GM18498 (cell line): ENCODE measurements around the gene CDH5.

ENCODE experiments used
- ATAC-seq: cut with Tn5 transposase; IDR thresholded peaks from one replicate; pipeline ENCODE4 v1.9.1; 2021; ENCODE audit warnings: mild to moderate bottlenecking, moderate library complexity; ENCODE audit not compliant: unreplicated experiment

The CDH5 gene

DNA sequence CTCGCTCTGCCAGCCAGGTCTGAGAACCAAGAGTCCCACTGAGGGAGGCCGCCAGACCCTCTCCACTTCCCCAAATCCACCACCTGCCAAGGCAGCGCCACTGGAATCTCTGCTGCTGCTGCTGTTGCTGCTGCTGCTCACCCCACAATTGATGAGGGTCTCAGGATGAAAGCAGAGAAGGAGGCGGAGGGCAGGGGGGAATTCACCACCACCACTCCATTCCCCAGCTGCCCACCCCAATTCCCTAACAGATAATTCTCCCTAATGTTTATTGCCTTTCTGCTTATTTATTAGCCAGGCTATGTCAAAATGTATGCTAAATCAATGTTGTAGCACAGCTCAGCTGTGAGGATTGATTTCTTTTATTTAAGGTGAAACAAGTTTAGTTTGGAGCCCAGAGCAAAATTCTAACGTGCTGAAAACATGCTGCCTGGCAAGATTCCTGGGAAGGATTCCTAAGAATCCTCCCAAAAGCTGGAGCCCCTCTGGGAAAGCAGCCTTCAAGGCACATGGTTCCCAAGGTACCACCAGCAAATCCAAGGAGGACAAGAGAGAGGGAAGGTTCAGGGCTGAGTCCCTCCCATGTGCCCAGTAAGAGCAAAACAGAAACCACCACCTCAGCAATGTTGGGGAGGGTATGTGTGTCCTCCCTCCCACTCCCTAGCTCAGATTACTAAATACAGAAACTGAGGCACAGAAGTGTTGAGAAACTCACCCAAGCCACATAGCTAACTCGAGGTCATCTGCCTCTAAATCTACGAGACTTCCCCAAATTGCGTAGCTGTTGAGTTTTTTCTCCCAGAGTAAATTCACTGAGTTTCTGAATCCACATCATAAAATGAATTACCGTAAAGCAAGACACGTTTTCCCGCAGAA is 12.2 kb upstream of the CDH5 start:
- no peak for ATAC-seq

DNA sequence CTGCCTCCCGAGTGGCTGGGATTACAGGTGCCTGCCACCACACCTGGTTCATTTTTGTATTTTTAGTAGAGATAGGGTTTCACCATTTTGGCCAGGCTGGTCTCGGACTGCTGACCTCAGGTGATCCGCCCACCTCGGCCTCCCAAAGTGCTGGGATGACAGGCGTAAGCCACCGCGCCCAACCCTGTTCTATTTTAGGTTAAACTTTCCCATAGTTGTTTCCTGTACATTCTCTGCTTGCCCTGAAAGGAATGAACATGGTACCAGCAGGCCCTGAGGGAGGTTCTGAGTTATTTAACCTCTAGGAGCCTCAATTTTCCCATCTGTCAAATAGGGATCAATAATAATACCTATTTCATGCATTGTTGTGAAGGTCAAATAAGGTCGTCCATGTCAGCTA is 11.0 kb upstream of the CDH5 start:
- ATAC-seq = no peak

DNA sequence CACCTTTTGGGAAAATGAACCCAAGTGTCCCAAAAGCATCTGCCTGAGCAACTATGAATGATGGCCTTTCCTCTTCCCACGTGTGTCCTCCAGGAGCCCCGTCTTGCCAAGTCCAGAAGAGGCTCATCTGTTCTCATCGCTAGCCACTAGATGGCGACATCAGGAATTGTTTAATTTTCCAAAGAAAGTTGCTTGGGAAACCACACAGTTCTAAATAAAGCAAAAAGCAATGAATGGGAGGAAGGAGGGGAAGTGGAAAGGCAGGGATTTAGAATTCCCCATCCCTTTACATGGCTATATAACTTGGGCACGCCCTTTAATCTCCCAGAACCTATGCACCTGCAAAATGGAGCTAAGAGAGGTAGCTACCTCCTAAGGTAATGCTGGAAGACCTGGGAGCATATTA is 9.0 kb upstream of the CDH5 start:
- no peak for ATAC-seq

DNA sequence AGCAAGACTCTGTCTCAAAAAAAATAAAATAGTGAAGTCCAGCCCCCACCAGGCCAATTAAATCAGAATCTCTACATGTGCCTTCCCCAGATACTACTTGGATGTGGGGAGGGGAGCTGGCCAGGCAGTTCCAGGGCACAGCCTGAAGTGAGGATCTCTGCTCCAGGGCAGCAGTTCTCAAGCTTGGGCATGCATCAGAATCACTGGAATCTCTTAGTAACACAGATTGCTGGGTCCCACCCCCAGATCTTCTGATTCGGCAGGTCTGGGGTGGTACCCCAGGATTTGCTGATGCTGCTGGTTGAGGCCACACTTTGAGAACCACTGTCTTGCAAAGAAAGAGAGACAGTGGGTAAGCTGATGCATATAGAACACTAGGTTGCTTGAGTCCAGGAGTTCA is 8.3 kb upstream of the CDH5 start:
- ATAC-seq = no peak

DNA sequence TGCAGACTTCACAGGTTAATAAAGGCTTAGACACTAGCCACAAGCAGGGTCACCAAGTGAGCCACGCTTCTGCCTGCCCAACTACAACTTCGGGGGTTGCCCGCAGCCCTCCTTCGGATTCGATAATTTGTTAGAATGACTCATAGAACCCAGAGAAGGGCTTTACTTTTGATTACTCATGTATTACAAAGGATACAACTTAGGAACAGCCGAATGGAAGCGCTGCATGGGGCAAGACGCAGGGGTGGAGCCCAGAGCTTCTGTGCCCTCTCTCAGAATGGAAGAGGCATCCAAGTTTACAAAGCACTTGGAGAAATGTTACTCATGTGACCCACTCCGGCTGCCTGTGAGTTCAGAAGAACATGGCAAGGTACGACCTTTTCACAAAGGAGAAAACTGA is 7.5 kb upstream of the CDH5 start:
- ATAC-seq = no peak

DNA sequence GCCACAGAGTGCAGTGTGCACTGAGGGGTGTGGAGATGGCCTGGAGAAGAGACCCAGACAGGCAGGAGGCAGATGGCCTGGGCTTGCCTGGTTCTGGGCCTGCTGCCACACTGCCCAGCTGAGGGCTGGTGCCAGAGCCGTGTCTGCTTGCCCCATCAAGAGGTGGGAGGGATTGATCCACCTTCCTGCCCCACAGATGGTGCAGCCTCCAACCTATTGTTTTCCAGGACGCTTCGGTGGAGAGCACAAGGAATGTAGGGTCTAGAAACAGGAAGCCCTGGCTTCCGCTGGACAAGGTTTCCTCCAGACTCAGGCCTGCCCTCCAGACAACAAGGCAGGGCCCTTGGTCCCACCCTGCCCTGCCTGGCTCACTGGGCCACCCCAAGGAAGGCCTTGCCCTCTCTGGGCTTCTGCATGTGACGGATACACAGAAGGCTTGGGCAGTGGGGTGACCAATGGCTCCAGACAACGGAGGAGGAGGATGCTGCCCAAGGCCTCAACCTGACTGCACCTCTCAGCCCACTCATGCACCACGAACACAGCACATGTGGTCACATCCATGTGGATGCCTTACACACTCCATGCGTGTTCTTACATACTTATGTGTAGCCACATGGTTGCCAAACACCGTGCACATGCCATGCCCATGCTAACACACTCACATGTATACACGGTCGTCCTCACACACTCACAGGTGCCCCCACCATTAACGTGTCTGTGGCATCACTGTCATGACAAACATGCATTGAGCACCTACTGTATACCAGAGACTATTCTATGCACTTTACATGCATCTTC is 6.5 kb upstream of the CDH5 start:
- no peak for ATAC-seq

DNA sequence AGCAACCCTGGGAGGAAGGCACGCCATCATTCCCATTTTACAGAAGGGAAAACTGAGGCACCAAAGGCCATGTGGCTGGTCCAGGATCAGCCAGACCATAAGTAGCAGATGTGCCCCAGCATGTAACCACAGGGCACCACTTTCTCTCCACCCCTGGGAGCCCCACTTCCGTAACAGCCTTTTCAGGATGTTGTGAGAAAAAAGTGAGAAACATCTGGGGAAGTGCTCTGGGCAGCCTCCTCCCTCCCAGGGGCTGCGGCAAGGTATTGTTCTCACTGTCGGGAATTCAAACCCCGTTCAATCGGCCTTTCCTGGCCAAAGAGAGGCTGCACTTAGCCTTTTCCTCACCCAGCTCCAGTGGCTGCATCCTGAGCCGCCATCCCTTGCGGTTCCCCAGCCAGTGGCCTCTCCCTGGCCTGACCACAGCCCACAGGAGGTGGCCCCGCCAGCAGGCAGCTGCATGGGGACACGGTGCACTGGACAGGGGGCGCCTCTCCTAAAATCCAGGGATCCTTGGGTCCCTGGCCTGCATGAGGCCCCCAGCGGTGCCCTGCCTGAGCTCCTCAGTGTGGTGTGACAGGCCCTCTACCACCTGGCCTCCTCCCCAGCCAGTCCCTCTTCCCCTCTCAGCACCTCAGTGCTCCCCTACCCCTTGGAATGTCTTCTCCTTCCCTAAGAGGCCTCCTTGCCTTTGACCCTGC is 5.7 kb upstream of the CDH5 start:
- no peak for ATAC-seq

DNA sequence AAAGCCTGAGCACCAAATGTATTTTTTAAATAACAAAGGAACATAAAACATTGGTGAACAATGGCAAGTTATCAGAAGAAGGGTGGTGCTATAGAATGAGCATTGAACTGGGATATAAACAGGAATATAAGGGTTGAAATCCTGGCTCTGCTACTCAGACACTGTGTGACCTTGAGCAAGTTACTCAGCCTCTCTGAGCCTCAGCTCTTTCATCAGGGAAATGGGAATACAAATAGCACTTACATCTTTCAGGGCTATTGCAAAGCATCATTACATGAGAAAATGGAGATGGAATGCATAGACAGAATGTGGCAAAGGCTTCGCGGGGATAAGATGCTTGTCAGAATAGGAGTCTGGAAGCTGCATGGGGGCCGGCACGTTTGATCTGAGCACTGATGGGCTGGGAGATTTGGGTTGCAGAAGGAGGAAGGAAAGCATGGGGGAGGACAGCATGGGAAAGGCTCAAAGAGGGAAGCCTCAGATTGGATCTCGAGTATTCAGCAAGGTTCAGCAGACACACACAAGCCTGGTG is 4.8 kb upstream of the CDH5 start:
- ATAC-seq = no peak

DNA sequence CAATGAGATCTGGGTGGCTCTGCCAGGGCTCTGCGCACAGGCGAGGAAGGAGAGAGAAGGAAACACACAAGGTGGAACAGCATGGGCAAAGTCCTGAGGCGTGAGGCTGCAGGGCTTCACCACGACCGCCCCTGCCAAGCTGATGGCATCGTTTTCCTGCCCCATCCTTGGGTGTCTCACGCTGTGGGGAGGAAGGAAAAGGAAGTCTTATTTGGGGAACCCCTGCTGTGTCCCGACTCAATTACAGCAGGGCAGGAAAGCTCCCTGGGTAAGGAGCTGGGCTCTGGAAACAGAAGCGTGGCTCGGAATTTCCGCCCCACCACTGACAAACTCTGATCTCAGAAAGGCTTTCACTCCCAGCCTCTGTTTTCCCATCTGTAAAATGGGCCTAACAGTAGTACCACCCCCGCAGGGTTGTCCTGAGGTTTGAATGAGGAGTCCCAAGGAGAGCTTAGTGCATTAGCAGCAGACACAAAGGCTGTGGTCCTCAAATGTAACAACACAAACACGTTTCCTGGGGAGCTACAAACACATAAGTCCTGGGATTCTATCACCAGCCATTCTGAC is 3.2 kb upstream of the CDH5 start:
- no peak for ATAC-seq

DNA sequence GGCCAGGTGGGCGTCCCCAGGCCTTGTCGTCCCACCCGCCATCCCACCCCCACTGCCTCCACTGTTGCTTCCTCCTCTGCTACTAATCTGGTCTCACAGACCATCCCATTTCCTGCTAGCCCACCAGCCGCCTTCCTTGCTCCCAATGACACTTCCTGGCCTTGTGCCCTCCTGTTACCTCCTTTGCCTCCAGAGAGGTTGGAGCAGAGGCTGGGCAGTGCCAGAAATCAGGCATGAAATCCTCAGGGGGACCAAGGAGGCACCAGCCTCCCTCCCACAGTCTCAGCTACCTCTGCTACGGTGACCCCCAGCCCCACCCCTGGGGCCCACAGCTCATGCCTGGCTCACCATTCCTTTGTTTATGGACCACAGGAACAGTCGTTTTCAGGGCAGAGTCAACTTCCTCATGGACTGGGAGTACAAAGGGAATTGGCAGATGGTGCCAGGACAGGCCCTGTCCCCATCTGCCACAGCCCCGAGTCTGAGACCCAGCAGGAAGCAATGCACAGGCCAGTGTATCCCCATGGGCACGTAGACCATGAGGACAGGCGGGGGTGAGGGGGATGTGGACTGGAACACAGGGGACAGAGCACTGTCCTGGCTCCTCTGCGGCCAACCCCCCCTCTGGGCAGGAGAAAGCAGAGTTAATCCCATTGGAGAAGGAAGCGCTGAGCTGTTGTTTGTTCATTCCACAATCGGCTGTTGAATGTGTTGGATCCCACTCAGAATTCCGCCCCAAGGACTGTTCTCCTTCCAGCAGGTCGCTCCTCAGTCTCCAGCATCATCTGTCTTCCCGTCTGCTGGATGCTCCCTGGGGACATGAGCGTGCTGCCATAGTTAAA is 2.2 kb upstream of the CDH5 start:
- ATAC-seq = no peak

DNA sequence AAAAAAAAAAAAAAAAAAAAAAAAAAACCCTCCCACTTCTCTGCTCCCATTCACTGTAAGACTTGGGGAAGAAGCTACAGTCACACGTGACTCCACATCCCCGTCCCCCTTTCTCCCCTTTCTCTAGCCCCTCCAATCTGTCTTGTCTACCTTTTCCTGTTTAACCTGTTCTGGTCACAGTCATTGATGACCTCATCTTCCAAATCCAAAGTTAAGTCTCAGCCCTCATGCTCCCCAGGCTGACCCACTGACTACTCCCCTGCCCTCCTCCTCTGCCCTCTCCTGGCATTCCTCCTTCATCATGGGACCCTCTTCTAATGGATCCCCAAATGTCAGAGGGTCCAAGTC is 1.6 kb upstream of the CDH5 start:
- ATAC-seq = no peak

DNA sequence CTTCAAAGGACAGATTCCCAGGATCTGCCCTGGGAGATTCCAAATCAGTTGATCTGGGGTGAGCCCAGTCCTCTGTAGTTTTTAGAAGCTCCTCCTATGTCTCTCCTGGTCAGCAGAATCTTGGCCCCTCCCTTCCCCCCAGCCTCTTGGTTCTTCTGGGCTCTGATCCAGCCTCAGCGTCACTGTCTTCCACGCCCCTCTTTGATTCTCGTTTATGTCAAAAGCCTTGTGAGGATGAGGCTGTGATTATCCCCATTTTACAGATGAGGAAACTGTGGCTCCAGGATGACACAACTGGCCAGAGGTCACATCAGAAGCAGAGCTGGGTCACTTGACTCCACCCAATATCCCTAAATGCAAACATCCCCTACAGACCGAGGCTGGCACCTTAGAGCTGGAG is 840 bp upstream of the CDH5 start:
- ATAC-seq = no peak

DNA sequence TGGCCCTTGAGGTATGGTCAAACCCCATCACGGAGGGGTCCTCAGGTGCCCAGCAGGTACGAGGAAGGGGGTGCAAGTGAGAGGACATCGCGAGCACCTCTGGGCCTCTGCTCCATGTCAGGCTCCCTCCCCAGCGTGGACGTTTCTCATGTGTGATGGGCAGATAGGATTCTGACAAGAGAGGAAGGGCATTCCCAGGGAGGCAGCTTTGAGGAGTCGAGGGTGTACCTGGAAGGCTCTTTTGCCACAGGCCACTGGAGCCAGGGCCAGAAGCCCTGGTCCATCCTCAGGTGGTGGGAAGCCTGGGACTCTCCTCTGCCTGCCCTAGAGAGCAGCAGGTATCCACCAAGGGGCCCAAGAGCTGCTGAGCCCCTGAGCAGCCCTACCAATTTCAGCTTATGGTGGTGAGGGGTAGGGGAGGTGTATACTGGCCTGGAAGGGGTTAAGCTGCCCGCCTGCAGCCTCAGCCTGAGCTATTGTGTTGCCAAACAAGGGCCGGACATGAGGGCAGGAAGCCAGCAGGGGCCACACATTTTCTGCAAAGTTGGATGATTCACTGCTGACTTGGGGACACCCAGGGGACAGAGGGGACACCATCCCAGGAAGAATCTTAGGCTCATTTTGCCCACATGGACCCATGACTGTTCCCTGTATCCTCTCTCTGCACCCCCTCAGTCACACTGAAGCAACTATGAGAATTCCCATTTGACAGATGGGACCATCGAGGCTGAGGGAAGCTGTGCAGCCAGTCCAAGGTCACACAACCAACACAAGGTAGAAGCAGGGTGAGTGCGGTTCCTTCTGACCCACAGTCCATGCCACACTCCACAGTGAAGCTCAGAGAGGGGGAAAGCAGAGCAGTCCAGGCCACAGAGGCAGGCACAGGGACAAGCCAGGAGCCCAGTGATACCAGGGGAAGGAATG is 1.7 kb downstream of the CDH5 start:
- ATAC-seq = no peak

DNA sequence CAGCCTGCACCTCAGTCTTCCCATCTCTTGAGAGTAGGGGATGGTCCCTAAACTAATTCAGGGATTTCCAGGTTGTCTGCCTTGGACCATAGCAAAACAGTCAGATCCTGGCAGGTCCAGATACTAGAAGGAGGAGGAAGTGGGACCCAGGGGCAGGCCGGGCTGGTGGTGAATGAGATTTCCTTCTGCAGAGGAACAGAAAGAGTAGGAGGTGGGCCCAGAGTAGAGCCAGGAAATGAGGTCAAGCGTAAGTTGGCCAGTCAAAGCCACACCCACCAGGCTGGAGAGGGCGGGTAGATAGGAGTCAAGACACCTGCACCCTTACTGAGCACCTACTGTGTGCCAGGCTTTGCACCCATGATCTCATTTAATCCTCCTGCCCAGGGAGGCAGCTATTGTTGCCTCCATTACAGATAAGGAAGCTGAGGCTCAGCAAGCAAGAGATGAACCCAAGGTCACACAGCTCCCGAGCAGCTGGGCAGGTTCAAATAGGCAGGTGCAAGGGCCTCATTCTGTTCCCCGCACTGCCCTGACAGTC is 2.6 kb downstream of the CDH5 start:
- no peak for ATAC-seq

DNA sequence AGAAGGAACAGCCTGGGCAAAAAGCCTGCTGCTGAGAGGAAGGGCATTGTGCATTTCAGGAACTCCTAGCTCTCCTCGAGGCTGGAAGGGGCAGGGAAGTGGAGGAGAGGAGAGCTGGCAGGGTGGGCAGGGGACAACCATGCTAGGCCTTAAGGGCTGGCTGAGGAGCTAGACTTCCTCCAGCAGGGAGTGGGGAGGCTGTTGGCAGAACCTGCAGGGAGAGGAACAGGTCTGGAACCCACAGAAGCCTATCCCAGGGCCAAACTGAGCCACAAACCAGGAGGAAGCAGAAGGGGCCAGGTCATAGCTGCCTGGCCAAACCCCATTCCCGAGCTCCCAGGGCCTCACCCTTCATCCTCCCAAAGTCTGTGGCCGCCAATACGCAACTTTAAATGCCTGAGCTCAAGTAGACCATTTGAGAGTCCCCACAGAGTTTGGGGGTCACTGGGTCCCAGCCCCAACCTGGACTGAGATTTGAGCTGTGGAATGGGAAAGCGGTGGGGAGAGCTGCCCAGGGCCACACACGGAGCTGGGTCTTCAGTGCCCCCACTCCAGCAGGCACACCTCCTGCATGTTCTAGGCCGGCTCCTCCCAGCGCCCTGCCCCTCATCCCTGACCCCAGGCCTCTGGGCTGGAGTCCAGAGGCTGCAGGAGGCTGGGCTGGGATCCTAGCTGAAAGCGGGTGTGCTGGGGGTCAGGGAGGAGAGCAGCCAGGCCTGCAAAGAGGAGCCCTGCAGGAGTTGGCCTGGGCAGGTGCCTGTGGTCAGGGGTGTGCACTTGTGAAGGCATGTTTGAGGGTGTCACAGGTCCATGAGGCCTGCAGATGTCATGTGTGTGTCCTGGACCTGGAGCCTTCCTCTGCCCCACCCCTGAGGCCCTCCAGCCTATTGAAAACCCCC is 4.5 kb downstream of the CDH5 start:
- ATAC-seq = no peak

DNA sequence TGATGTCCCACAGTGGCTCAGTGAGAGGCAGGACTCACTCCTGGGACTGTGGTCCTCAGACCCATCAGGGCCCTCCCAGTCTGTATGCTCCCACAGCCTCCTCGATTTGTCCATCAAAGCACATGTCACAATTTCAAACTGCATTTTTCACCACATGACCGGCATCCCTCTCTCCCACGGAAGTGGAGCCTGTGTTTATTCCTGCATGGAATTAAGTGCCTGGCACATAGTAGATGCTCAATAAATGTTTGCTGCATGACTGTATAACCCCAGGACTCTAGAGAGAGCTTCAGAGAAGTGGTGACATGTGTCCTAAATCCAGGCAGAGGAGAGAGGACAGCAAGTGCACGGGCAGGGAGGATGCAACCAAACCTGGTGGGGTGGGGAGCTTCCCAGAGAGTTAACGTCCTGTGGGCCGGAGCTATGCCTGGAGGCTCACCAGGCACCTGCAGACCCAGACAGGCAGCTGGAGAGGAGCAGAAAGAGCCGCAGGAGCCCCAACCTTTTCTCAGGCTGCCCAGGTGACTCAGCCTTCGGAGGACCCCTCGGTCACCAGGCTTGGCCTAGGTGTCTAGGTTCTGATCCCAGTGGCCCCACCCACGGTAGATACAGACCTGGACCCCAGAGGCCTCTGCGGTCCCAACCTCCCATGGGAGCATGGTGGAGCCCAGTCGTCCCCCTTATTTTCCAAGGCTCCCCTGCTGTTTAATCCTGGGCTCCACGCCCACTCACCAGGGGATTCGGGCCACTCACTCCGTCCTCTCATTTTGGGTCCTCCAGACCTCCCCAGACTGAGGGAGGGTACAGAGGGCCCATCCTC is 5.8 kb downstream of the CDH5 start:
- ATAC-seq = no peak

DNA sequence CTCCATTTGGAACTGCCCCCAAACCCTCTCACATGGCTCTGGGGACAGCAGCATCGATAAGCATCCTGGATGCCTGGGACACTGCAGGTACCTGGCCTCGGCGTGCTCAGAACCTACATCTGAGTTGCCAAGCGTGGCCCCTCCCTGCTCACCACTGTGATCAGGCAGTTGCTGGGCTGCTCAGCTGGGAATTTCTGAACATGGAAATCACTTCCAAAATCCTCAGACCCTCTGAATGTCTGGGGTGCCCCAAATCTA is 6.3 kb downstream of the CDH5 start:
- no peak for ATAC-seq
